Fibroblast of skin of right quadriceps (primary cell): Measurements from ENCODE around the gene CDRT4.

Source experiments
- DNase-seq: peaks from one replicate; pipeline ENCODE4 v3.0.0-alpha.2; 2013

The CDRT4 gene

DNA sequence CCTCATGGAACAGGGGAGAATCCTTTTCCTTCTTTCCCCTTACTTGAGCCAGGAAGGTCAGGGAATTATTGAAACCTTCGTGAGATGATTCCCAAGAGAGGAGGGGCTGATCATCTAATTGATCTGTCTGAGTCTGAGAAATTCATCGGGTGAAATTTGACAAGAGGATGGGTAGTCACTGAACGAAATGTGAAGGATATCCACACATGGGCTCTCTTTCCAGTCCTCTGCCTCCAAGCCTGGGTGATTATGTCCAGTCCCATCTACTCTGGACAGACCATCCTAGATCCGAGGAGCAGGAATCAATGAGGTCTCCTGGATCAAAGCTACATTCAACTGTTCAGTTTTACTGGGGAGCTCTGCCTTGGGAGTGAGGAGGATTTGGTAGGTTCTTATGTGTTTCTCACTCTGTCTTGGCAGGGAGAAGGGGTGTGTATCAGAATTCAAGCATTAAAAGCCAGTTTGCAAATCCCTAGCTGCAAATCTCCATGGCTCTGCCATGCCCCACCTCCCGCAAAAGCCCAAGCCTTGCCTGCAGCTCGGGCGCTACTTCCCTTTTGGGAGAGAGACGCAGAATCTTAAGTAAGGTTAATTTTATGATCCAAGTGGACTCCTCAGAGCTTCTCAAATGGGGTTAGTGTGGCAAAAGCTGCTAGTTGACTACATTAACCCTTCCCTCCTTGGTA lies 78.9 kb downstream of the CDRT4 start:
- no peak for DNase-seq

- no peak for DNase-seq
These were observed 81.3 kb downstream of the CDRT4 start for GRCh38 chr17:15386083-15386482.
